Liver (tissue), 9 donors: ENCODE results near the gene EPB41L1. TPM values are rescaled to one million over a fixed set of nuclear protein-coding genes. Genes with fewer than 3 reads are reported as not detected.

Source experiments
- DNase-seq: peaks from one replicate; pipeline ENCODE4 v3.0.0-alpha.2; 2017; ENCODE audit warnings: low spot score
- H3K27ac ChIP-seq, 2 donors: one replicate each; pipeline ENCODE4 v1.7.0; 2013; ENCODE audit warnings: inconsistent platforms in 2 of 2, low read length in 2 of 2, control low read depth in 1 of 2, low read depth in 1 of 2, mild to moderate bottlenecking in 1 of 2
- H3K27me3 ChIP-seq, 4 donors: one replicate each; pipeline versions ENCODE4 v1.6.1 to v1.7.0; 2013; ENCODE audit warnings: low read length in 3 of 4, inconsistent platforms in 1 of 4, mild to moderate bottlenecking in 1 of 4, moderate library complexity in 1 of 4; ENCODE audit not compliant: control insufficient read depth in 4 of 4, insufficient read depth in 4 of 4
- H3K36me3 ChIP-seq, 4 donors: one replicate each; pipeline versions ENCODE4 v1.6.1 to v1.7.0; 2013; ENCODE audit warnings: low read length in 3 of 4, mild to moderate bottlenecking in 3 of 4, low read depth in 1 of 4, moderate library complexity in 1 of 4; ENCODE audit not compliant: control insufficient read depth in 4 of 4, insufficient read depth in 3 of 4
- H3K4me1 ChIP-seq, 4 donors: one replicate each; pipeline versions ENCODE4 v1.6.1 to v1.7.0; 2013; ENCODE audit warnings: low read length in 3 of 4, mild to moderate bottlenecking in 3 of 4, moderate library complexity in 1 of 4; ENCODE audit not compliant: control insufficient read depth in 4 of 4, insufficient read depth in 4 of 4
- H3K4me3 ChIP-seq, 3 donors: one replicate each; pipeline versions ENCODE4 v1.6.1 to v1.7.0; 2013; ENCODE audit warnings: low read length in 3 of 3, control low read depth in 1 of 3, low read depth in 1 of 3, mild to moderate bottlenecking in 1 of 3
- H3K9ac ChIP-seq, 2 donors: one replicate each; pipeline ENCODE4 v1.7.0; 2013; ENCODE audit warnings: low read length in 2 of 2, mild to moderate bottlenecking in 2 of 2, moderate library complexity in 2 of 2, control low read depth in 1 of 2, low read depth in 1 of 2
- H3K9me3 ChIP-seq, 4 donors: one replicate each; pipeline versions ENCODE4 v1.6.1 to v1.7.0; 2013; ENCODE audit warnings: low read length in 3 of 4; ENCODE audit not compliant: control insufficient read depth in 4 of 4
- ATF3 ChIP-seq: IDR thresholded peaks from 2 replicates; pipeline ENCODE4 v1.6.1; 2016; ENCODE audit warnings: antibody characterized with exemption
- EGR1 ChIP-seq, 2 donors: IDR thresholded peaks; 2 replicates each; pipeline ENCODE4 v1.6.1; 2016 to 2018; ENCODE audit warnings: antibody characterized with exemption in 2 of 2, low read depth in 2 of 2
- FOXA1 ChIP-seq: IDR thresholded peaks from 2 replicates; pipeline ENCODE4 v1.6.1; 2016; ENCODE audit warnings: antibody characterized with exemption
- FOXA2 ChIP-seq: IDR thresholded peaks from 2 replicates; pipeline ENCODE4 v1.6.1; 2016; ENCODE audit warnings: antibody characterized with exemption
- GABPA ChIP-seq, 2 donors: IDR thresholded peaks in 1 of 2; conservative IDR thresholded peaks in 1 of 2; 2 replicates each; pipeline ENCODE4 v1.6.1; 2016; ENCODE audit warnings: antibody characterized with exemption in 2 of 2, mild to moderate bottlenecking in 1 of 2, moderate library complexity in 1 of 2
- HNF4A ChIP-seq, 2 donors: conservative IDR thresholded peaks; 2 replicates each; pipeline ENCODE4 v1.6.1; 2016; ENCODE audit warnings: antibody characterized with exemption in 2 of 2, mild to moderate bottlenecking in 2 of 2
- HNF4G ChIP-seq: IDR thresholded peaks from 2 replicates; pipeline ENCODE4 v1.6.1; 2016; ENCODE audit warnings: antibody characterized with exemption
- JUND ChIP-seq, 2 donors: IDR thresholded peaks; 2 replicates each; pipeline ENCODE4 v1.6.1; 2016; ENCODE audit warnings: antibody characterized with exemption in 2 of 2
- MAX ChIP-seq: IDR thresholded peaks from 2 replicates; pipeline ENCODE4 v1.6.1; 2016; ENCODE audit warnings: antibody characterized with exemption
- NR2F2 ChIP-seq: IDR thresholded peaks from 2 replicates; pipeline ENCODE4 v1.6.1; 2016; ENCODE audit warnings: antibody characterized with exemption
- RAD21 ChIP-seq, 2 donors: IDR thresholded peaks; 2 replicates each; pipeline ENCODE4 v1.6.1; 2016; ENCODE audit warnings: antibody characterized with exemption in 2 of 2, mild to moderate bottlenecking in 2 of 2
- RXRA ChIP-seq, 2 donors: IDR thresholded peaks; 2 replicates each; pipeline ENCODE4 v1.6.1; 2017 to 2018; ENCODE audit warnings: antibody characterized with exemption in 2 of 2, mild to moderate bottlenecking in 1 of 2
- SP1 ChIP-seq: IDR thresholded peaks from 2 replicates; pipeline ENCODE4 v1.6.1; 2018; ENCODE audit warnings: antibody characterized with exemption, mild to moderate bottlenecking
- YY1 ChIP-seq: IDR thresholded peaks from 2 replicates; pipeline ENCODE4 v1.6.1; 2016; ENCODE audit warnings: antibody characterized with exemption, mild to moderate bottlenecking
- ZBTB33 ChIP-seq: IDR thresholded peaks from 2 replicates; pipeline ENCODE4 v1.6.1; 2016; ENCODE audit warnings: antibody characterized with exemption
- WGBS: extraction: QIAGEN DNeasy Blood & Tissue Kit; methylation state at CpG from one replicate; pipeline ENCODE4 v1.1.7; 2013; 5-methylcytosine and 5-hydroxymethylcytosine counted together
- polyA plus RNA-seq, 2 donors: library from polyadenylated mRNA; stranded (reverse) in 1 of 2; unstranded in 1 of 2; fragments of 200-250 nt in 1 of 2; fragments of >200 nt in 1 of 2; fragmentation: Nextera tagmentation in 1 of 2; extraction: Ambion mirVana in 1 of 2; gene quantifications; one replicate each; pipeline versions ENCODE4 v1.2.1 to v1.2.3, GENCODE V29; 2013 to 2015
- total RNA-seq, 2 donors: library from RNA; depleted of rRNA; stranded (reverse); fragments of >200 nt; gene quantifications; one replicate each; pipeline ENCODE4 v1.2.3, GENCODE V29; 2014
- TF ChIP-seq, protein P1 (sequence below): fragments of 150-350 bp; IDR thresholded peaks from 2 replicates; pipeline ENCODE4 v1.5.1; 2017; ENCODE audit warnings: improper control_type of control experiment, low read depth, low read length; ENCODE audit not compliant: missing input control
- TF ChIP-seq, protein P2 (sequence below): IDR thresholded peaks from 2 replicates; pipeline ENCODE4 v1.6.1; 2016; ENCODE audit warnings: antibody characterized with exemption, mild to moderate bottlenecking
- donor health status: healthy.
- donor health status: healthy.
- donor health status: healthy.
- donor health status: healthy.
- donor health status: healthy.

Gene EPB41L1
- total and polyA plus RNA-seq, 4 donors: 2.4 to 11.9 (median 4.3) TPM

GRCh38 chr20:36115925-36116324 is 38.6 kb upstream of the EPB41L1 start:
- TF ChIP-seq GABPA (IDR thresholded peaks at IDR 0.05 in 1 of 2, conservative IDR thresholded peaks at IDR 0.05 in 1 of 2): no peak
- TF ChIP-seq RAD21 (IDR thresholded peaks at IDR 0.05): no peak
- no peak for TF ChIP-seq ZBTB33
- TF ChIP-seq, protein P1, sequence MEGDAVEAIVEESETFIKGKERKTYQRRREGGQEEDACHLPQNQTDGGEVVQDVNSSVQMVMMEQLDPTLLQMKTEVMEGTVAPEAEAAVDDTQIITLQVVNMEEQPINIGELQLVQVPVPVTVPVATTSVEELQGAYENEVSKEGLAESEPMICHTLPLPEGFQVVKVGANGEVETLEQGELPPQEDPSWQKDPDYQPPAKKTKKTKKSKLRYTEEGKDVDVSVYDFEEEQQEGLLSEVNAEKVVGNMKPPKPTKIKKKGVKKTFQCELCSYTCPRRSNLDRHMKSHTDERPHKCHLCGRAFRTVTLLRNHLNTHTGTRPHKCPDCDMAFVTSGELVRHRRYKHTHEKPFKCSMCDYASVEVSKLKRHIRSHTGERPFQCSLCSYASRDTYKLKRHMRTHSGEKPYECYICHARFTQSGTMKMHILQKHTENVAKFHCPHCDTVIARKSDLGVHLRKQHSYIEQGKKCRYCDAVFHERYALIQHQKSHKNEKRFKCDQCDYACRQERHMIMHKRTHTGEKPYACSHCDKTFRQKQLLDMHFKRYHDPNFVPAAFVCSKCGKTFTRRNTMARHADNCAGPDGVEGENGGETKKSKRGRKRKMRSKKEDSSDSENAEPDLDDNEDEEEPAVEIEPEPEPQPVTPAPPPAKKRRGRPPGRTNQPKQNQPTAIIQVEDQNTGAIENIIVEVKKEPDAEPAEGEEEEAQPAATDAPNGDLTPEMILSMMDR: no peak
- no peak for TF ChIP-seq SP1
- no peak for TF ChIP-seq RXRA (IDR thresholded peaks at IDR 0.05)
- no peak for TF ChIP-seq FOXA1
- TF ChIP-seq NR2F2: no peak
- no peak for TF ChIP-seq ATF3
- TF ChIP-seq YY1: no peak
- TF ChIP-seq HNF4G: no peak
- no peak for TF ChIP-seq EGR1 (IDR thresholded peaks at IDR 0.05; ENCODE audit: low read depth in 2 of 2)
- H3K27me3 ChIP-seq: no peaks in the 10 kb centered on the region
- no peak overlapping the region for H3K4me3 ChIP-seq
- H3K4me1 ChIP-seq: no peaks in the 10 kb centered on the region
- no peaks in the 10 kb centered on the region for H3K9me3 ChIP-seq
- no peaks in the 10 kb centered on the region for H3K36me3 ChIP-seq
- no peak overlapping the region for H3K9ac ChIP-seq
- DNase-seq: no peak
- H3K27ac ChIP-seq: no peak overlapping the region

GRCh38 chr20:36116807-36117441 is 37.6 kb upstream of the EPB41L1 start:
- 84% methylated on average over 2 of the region's 2 CpGs for WGBS
- Histone ChIP-seq H3K9me3 (no peaks in the 10 kb centered on the region), H3K27ac (no peak overlapping the region), H3K9ac (no peak overlapping the region), H3K36me3 (no peaks in the 10 kb centered on the region), H3K27me3 (no peaks in the 10 kb centered on the region), H3K4me3 (no peak overlapping the region), H3K4me1 (no peaks in the 10 kb centered on the region)
- TF ChIP-seq EGR1 (IDR thresholded peaks at IDR 0.05; ENCODE audit: low read depth in 2 of 2): no peak
- TF ChIP-seq FOXA2: no peak
- no peak for TF ChIP-seq FOXA1
- TF ChIP-seq ATF3: no peak
- TF ChIP-seq MAX: no peak
- TF ChIP-seq GABPA (IDR thresholded peaks at IDR 0.05 in 1 of 2, conservative IDR thresholded peaks at IDR 0.05 in 1 of 2): no peak
- TF ChIP-seq, protein P2, sequence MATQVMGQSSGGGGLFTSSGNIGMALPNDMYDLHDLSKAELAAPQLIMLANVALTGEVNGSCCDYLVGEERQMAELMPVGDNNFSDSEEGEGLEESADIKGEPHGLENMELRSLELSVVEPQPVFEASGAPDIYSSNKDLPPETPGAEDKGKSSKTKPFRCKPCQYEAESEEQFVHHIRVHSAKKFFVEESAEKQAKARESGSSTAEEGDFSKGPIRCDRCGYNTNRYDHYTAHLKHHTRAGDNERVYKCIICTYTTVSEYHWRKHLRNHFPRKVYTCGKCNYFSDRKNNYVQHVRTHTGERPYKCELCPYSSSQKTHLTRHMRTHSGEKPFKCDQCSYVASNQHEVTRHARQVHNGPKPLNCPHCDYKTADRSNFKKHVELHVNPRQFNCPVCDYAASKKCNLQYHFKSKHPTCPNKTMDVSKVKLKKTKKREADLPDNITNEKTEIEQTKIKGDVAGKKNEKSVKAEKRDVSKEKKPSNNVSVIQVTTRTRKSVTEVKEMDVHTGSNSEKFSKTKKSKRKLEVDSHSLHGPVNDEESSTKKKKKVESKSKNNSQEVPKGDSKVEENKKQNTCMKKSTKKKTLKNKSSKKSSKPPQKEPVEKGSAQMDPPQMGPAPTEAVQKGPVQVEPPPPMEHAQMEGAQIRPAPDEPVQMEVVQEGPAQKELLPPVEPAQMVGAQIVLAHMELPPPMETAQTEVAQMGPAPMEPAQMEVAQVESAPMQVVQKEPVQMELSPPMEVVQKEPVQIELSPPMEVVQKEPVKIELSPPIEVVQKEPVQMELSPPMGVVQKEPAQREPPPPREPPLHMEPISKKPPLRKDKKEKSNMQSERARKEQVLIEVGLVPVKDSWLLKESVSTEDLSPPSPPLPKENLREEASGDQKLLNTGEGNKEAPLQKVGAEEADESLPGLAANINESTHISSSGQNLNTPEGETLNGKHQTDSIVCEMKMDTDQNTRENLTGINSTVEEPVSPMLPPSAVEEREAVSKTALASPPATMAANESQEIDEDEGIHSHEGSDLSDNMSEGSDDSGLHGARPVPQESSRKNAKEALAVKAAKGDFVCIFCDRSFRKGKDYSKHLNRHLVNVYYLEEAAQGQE: no peak
- TF ChIP-seq JUND (IDR thresholded peaks at IDR 0.05): no peak
- no peak for TF ChIP-seq ZBTB33
- TF ChIP-seq HNF4A (conservative IDR thresholded peaks at IDR 0.05): no peak
- TF ChIP-seq NR2F2: no peak
- TF ChIP-seq, protein P1: no peak
- no peak for TF ChIP-seq YY1
- TF ChIP-seq RAD21 (IDR thresholded peaks at IDR 0.05): no peak
- no peak for DNase-seq
